WTC11 (cell line): Measurements from ENCODE around the gene SRSF8. TPM values are rescaled to one million over a fixed set of nuclear protein-coding genes. Genes with fewer than 3 reads are reported as not detected.

Experiments
- ATAC-seq: fragments of 200-7000 bp; cut with Tn5 transposase; 2 replicates; pipeline ENCODE4 v1.10.0; 2021; ENCODE audit warnings: mild to moderate bottlenecking, moderate library complexity
- CTCF ChIA-PET: fragments of 300-600 bp; sonication (Branson Sonifier 250); formaldehyde crosslinking; loops from one replicate; lab custom pipeline; 2021; ENCODE audit warnings: antibody characterized with exemption; lab: Charles Lee
- POLR2A ChIA-PET: fragments of 350-600 bp; sonication (Branson Sonifier 250); formaldehyde crosslinking; loops from one replicate; lab custom pipeline; 2021; ENCODE audit warnings: antibody characterized with exemption; lab: Charles Lee
- DNase-seq: peaks from one replicate; pipeline ENCODE4 v3.0.0; 2021; ENCODE audit warnings: low spot score
- H3K27ac Mint-ChIP-seq: 2 replicates; pipeline ENCODE4 v1.8.0; 2021; ENCODE audit warnings: mixed read lengths
- H3K27me3 Mint-ChIP-seq: 2 replicates; pipeline ENCODE4 v1.8.0; 2021; ENCODE audit warnings: low read depth, mild to moderate bottlenecking, moderate library complexity, mixed read lengths
- H3K36me3 Mint-ChIP-seq: 2 replicates; pipeline ENCODE4 v1.8.0; 2021; ENCODE audit warnings: mixed read lengths
- H3K4me1 Mint-ChIP-seq: 2 replicates; pipeline ENCODE4 v1.8.0; 2022; ENCODE audit warnings: mixed read lengths
- H3K4me3 Mint-ChIP-seq: 2 replicates; pipeline ENCODE4 v1.8.0; 2021; ENCODE audit warnings: mild to moderate bottlenecking, moderate library complexity, mixed read lengths
- H3K9me3 Mint-ChIP-seq: 2 replicates; pipeline ENCODE4 v1.8.0; 2021; ENCODE audit warnings: mixed read lengths
- ARID4B ChIP-seq: sonication (generic); formaldehyde crosslinking; IDR thresholded peaks from 2 replicates; pipeline ENCODE4 v1.8.0; 2023; ENCODE audit warnings: missing genetic modification reagents, mild to moderate bottlenecking, borderline replicate concordance
- ATF2 ChIP-seq: sonication (generic); formaldehyde crosslinking; IDR thresholded peaks from 2 replicates; pipeline ENCODE4 v1.8.1; 2022; ENCODE audit warnings: low read depth, missing genetic modification reagents, borderline replicate concordance
- CREB1 ChIP-seq: sonication (generic); formaldehyde crosslinking; IDR thresholded peaks from 2 replicates; pipeline ENCODE4 v1.8.0; 2023; ENCODE audit warnings: mild to moderate bottlenecking, missing genetic modification reagents
- CTCF ChIP-seq: fragments of 200-600 bp; IDR thresholded peaks from 2 replicates; pipeline ENCODE4 v1.8.0; 2022; ENCODE audit warnings: antibody characterized with exemption
- E2F4 ChIP-seq: sonication (generic); formaldehyde crosslinking; IDR thresholded peaks from 2 replicates; pipeline ENCODE4 v1.8.1; 2022; ENCODE audit warnings: low read depth, mild to moderate bottlenecking, moderate library complexity, missing genetic modification reagents, borderline replicate concordance
- HMGXB4 ChIP-seq: sonication (generic); formaldehyde crosslinking; IDR thresholded peaks from 2 replicates; pipeline ENCODE4 v1.8.1; 2023; ENCODE audit warnings: mild to moderate bottlenecking, moderate library complexity, missing genetic modification reagents
- NFYB ChIP-seq: sonication (generic); formaldehyde crosslinking; conservative IDR thresholded peaks from 2 replicates; pipeline ENCODE4 v1.8.0; 2022; ENCODE audit warnings: low read depth, missing genetic modification reagents
- NR1H2 ChIP-seq: sonication (generic); formaldehyde crosslinking; IDR thresholded peaks from 2 replicates; pipeline ENCODE4 v1.9.0; 2021; ENCODE audit warnings: mild to moderate bottlenecking, moderate library complexity, missing genetic modification reagents
- SMAD3 ChIP-seq: sonication (generic); formaldehyde crosslinking; IDR thresholded peaks from 2 replicates; pipeline ENCODE4 v1.8.0; 2022; ENCODE audit warnings: missing genetic modification reagents, mild to moderate bottlenecking, borderline replicate concordance
- ZBTB43 ChIP-seq: sonication (generic); formaldehyde crosslinking; IDR thresholded peaks from 2 replicates; pipeline ENCODE4 v1.8.1; 2023; ENCODE audit warnings: mild to moderate bottlenecking, missing genetic modification reagents
- ZNF219 ChIP-seq: sonication (generic); formaldehyde crosslinking; IDR thresholded peaks from 2 replicates; pipeline ENCODE4 v1.8.0; 2023; ENCODE audit warnings: missing genetic modification reagents, mild to moderate bottlenecking, borderline replicate concordance
- ZNF396 ChIP-seq: fragments of 250-450 bp; sonication (Bioruptor Pico); IDR thresholded peaks from 2 replicates; pipeline ENCODE4 v1.8.0; 2021; ENCODE audit warnings: mild to moderate bottlenecking, moderate library complexity, borderline replicate concordance
- total RNA-seq: library from RNA; stranded (reverse); gene quantifications from 3 replicates; pipeline ENCODE4 v1.2.3, GENCODE V29; 2021

Gene SRSF8
- total RNA-seq, 1 experiment from 2014 or later: 20.9 TPM

- H3K4me3 Mint-ChIP-seq: no peak overlapping the region
- no peak overlapping the region for H3K27ac Mint-ChIP-seq
- ATAC-seq: peak; percentile 20; the same call in 1 of the 2 replicates
- POLR2A ChIA-PET: no interaction called here
- H3K9me3 Mint-ChIP-seq: no peaks in the 10 kb centered on the region
- H3K27me3 Mint-ChIP-seq: no peaks in the 10 kb centered on the region; the same call in 1 of the 2 replicates
- no peak for TF ChIP-seq HMGXB4
- TF ChIP-seq ZNF219 (CRISPR knock-in tag): no peak
- no peak for TF ChIP-seq ATF2 (CRISPR knock-in tag)
- no peak for TF ChIP-seq NR1H2 (CRISPR knock-in tag)
- no peak for TF ChIP-seq CTCF
- TF ChIP-seq E2F4: no peak
- TF ChIP-seq ZNF396 (CRISPR knock-in tag): no peak
- TF ChIP-seq, all 79 proteins: peak for 0
- CTCF ChIA-PET: interaction anchor here (0.7 to 1.5 kb wide), 3 partner anchors 17 to 78 kb away, joined by 3 read pairs; no protein-coding TSS in a partner anchor
- Mint-ChIP-seq H3K4me1 (peaks cover 4% of the 10 kb centered on the region), H3K36me3 (no peaks in the 10 kb centered on the region)
- DNase-seq: no peak
These were observed 9.7 kb downstream of the SRSF8 start for GRCh38 chr11:95076416-95076815.

- no peaks in the 10 kb centered on the region for H3K36me3 Mint-ChIP-seq
- ChIA-PET CTCF (interaction anchor here (0.8 to 1.5 kb wide), 2 partner anchors 16 to 78 kb away, joined by 3 read pairs; no protein-coding TSS in a partner anchor), POLR2A (no interaction called here)
- H3K9me3 Mint-ChIP-seq: no peaks in the 10 kb centered on the region
- no peak for DNase-seq
- peaks cover 9% of the 10 kb centered on the region for H3K4me1 Mint-ChIP-seq
- no peak overlapping the region for H3K4me3 Mint-ChIP-seq
- ATAC-seq: no peak
- no peak for TF ChIP-seq ZBTB43 (CRISPR knock-in tag)
- TF ChIP-seq NFYB (CRISPR knock-in tag): no peak
- no peak for TF ChIP-seq ATF2 (CRISPR knock-in tag)
- TF ChIP-seq, all 79 proteins: peak for 0
- Mint-ChIP-seq H3K27ac (no peak overlapping the region), H3K27me3 (no peaks in the 10 kb centered on the region; the same call in 1 of the 2 replicates)
These were observed 10.3 kb downstream of the SRSF8 start for GRCh38 chr11:95076981-95077380.

GRCh38 chr11:95078526-95078925, 11.8 kb downstream of the SRSF8 start:
- no peak overlapping the region for H3K27ac Mint-ChIP-seq
- ATAC-seq (no peak), DNase-seq (no peak)
- H3K4me3 Mint-ChIP-seq: no peak overlapping the region
- H3K27me3 Mint-ChIP-seq: peaks cover 3% of the 10 kb centered on the region
- ChIA-PET POLR2A (no interaction called here), CTCF (interaction anchor here (1.6 kb wide), 1 partner anchor 12 kb away, joined by 7 read pairs; the partner anchor contains the start of gene ENDOD1)
- no peaks in the 10 kb centered on the region for H3K9me3 Mint-ChIP-seq
- H3K36me3 Mint-ChIP-seq: no peaks in the 10 kb centered on the region
- TF ChIP-seq SMAD3 (CRISPR knock-in tag) (no peak), CREB1 (CRISPR knock-in tag) (no peak), ARID4B (no peak)
- H3K4me1 Mint-ChIP-seq: peaks cover 9% of the 10 kb centered on the region
